ENCODE measurements around the gene TEX52.
"Not testable (repeated sequence)": the region's sequence is repeated elsewhere in the genome, so short reads cannot be mapped to it uniquely, and the experiment has no call there.

TEX52 gene

DNA sequence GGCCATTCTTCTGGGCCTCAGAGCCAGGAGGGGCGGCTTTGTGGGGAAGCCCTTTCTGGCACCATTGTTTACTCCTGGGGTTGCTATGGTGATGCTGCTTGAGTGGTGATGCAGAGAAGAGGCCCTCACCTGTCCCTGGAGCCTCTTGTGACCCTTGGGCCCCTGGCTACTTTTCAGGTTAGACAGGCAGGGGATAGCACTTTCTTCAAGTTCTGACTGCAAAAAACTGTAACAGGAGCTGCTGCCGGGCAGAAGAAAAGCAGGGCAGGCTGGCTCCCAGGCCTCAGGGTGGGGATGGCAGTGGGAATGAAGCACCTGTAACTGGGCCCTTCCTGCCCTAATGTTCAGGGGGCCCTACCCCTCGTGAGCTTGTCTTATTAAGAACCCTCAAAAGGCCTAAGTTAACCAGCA, at the start of gene TEX52:
Gene TEX52, minus strand, starts transcription at position 19 of the 411 bp plus-strand sequence. Its CDS starts 13 bp downstream, at position 6.
- DNase-seq = no peak

GRCh38 chr12:2904260-2904659, 47.4 kb upstream of the TEX52 start:
- DNase-seq = no peak

- DNase-seq = no peak
Measured at GRCh38 chr12:2902272-2902880, 45.5 kb upstream of the TEX52 start.

- no peak for DNase-seq
Measured at GRCh38 chr12:2900642-2901041, 43.8 kb upstream of the TEX52 start.

GRCh38 chr12:2897418-2897817, 40.6 kb upstream of the TEX52 start:
- no peak for DNase-seq

- DNase-seq = no peak
Measured at GRCh38 chr12:2895511-2895910, 38.7 kb upstream of the TEX52 start.

DNA sequence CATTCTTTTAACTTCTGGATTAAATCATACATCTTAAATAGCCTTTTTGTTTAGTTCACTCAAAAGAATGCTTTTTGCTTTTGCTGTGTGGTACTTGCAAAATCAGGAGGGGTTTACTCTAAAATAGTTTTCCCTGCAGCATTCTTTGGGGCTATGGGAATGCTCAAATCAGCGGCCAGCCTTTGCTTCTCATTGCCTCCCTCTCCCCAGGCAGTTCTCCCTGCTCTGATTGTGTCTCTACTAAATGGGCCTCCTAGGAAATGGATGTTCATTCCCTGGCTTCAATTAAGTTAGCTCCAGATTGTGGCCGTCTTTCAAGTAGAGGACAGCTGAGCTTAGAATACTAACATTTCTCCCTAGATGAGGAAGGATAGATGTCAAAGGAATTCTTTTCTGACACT, 38.2 kb upstream of the TEX52 start:
- DNase-seq = no peak

GRCh38 chr12:2893007-2893406, 36.2 kb upstream of the TEX52 start:
- DNase-seq = no peak

DNA sequence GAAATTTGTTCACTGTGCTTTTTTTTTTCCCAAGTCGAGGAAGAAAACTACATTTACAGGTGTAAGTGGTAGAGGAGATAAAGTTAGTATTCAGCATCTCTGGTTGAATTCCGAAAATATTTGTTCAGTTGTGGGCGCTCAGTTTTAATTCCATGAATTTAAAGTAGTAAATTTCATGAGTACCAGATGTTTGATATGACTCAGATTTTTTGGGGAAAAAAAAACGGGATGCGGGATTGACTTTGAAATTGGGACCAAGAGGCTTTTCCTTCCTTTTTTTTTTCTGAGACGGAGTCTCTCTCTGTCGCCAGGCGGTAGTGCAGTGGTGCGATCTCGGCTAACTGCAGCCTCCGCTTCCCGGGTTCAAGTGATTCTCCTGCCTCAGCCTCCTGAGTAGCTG, 35.4 kb upstream of the TEX52 start:
- no peak for DNase-seq

DNA sequence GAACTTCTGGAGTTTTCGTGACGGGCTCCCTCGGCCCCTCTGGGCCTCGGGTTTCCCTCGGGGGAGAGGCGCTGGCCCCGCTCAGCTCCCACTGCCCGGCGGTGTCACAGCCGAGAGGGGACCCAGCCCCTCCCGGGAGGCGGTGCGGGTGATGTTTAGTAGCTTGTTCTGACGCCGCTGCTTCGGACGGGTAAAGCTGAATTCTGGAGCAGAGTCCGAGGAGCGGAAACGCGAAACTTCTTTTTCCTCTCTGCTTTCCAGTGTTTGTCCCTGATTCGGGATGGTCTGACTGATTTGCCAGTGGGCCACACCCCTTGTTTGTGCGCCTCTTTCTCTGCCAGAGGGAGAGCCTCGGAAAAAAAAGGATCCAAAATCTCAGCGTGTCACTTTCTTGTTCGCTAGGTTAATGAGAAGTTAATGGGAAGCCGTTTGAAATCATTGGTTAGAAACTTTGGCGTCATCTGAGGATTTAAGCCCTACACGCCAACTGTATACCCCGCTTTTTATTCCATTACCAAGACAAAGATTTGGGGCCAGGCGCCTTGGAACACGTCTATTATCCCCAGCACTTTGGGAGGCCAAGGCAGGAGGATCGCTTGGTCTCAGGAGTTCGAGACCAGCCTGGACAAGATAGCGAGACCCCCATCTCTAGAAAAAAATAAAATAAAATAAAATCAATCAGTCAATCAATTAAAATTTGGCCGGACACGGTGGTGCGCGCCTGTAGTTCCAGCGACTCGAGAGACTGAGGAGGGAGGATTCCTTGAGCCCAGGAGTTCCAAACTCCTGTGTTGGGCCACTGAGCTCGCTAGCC, 34.6 kb upstream of the TEX52 start:
- DNase-seq = no peak

DNA sequence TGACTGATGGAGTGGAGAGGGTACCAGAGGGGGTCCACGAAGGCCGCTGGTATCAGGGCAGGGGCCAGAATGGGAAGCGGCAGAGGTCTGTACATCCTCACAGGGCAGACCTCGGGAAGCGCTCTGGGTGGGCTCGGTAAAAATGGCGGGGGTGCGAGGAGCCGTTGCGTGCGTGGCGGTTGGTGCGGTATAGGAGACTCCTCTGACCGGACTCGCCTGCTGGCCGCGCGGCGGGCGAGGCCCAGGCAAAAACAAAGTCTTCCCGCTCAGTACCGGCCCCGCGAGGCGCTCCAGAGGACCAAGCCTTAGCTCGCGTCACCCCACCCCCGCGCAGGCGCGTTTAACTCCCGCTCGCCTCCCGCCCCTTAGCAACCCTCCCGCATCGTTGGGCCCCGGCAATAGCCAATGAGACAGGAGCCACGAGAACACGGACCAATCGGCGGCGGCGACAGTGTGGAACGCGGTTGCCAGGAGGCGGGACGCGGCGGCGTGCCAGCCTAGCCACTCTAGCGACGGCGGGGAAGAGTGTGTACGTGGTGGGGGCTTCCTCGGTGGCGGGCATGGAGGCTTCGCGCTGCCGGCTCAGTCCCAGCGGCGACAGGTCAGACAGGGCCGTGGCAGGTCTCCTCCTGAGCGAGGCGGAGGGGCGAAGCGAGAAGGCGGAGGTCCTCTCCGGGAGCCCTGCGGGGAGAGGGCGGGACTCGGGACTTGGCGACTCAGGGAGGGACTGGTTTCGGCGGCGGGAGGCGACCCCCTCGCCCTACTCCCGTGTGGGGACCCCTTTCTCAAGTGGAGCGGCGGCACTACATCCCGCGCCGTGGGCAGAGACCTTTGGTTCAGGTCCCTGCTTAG, 33.8 kb upstream of the TEX52 start, which contains the start of gene TULP3:
Gene TULP3, plus strand, starts transcription at position 504 of the 852 bp plus-strand sequence. Its CDS starts 57 bp downstream, at position 561.
- DNase-seq = peak; percentile 99

DNA sequence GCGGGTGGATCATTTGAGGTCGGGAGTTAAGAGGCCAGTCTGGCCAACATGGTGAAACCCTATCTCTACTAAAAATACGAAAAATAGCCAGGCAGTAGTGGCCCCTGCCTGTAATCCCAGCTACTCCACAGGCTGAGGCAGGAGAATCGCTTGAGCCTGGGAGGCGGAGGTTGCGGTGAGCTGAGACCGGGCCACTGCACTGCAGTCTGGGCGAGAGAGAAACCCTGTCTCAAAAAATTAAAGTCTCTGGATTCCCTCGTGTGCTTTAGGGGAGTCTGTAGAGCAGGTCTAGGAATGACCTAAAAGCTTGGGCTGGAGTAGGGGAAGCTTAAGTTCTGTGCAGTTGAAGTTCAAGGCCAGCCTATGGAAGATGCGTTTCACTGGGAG, 33.2 kb upstream of the TEX52 start:
- DNase-seq = no peak

DNA sequence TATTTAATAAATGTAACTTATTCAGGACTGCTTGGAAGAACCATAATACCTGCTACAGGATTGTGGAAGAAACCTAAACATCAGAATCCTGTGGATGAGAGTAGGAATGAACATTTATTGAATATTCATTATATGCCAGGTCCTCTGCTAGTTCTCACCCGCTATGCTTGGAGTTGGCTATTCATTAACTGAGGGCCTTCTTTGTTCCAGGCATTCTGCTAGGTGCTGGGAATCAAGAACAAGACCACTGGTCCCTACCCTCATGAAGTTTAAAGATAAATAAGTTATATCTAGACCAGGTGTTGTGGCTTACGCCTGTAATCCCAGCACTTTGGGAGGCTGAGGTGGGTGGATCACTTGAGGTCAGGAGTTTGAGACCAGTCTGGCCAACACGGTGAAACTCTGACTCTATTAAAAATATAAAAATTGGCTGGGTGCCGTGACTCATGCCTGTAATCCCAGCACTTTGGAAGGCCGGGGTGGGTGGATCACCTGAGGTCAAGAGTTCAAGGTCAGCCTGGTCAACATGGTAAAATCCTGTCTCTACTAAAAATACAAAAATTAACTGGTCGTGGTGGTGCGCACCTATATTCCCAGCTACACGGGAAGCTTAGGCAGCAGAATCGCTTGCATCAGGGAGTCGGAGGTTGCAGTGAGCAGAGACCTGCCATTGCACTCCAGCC, 30.1 kb upstream of the TEX52 start:
- no peak for DNase-seq

GRCh38 chr12:2884810-2885209, 28.0 kb upstream of the TEX52 start:
- DNase-seq = no peak

GRCh38 chr12:2879853-2880252, 23.0 kb upstream of the TEX52 start:
- no peak for DNase-seq

DNA sequence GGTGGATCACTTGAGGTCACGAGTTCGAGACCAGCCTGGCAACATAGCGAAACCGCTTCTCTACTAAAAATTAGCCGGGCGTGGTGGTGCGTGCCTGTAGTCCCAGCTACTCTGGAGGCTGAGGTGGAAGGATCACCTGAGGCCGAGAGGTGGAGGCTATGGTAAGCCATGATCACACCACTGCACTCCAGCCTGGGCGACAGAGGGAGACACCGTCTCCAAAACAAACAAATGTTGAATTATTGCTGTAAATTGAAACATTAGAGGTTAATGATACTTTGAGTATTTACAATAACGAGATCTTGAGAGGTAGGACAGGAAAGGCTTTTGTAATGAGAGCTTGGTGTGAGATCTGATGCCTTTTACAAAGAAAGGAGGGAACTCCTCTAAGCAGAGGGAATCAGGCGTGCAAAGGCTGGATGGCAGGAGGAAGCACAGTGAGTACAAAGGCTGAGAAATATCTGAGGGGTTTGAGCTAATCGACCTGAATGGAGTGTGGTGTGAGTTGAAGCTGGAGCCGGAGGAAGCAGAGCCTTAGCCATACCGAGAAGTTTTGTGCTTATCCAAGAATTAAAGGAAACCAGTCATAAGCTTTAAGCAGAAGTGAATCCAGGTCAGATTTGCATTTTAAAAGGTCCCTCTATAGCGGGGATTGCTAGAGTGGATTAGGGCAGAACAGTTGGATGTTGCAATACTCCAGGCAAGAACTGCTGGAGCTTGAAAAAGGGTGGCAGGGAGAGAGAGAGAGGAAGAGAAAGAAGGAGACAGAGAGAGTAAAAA, 21.3 kb upstream of the TEX52 start:
- DNase-seq = no peak

GRCh38 chr12:2877047-2877952, 20.5 kb upstream of the TEX52 start, which contains the start of the genes FOXM1 and RHNO1:
Gene FOXM1 (minus strand): TSS chr12:2877174. CDS start chr12:2874478, 2,696 bp downstream.
Gene RHNO1 (plus strand): TSS chr12:2877223. CDS start chr12:2885367, 8,144 bp downstream.
- DNase-seq = peak; percentile 90

- DNase-seq = peak; percentile 13
Measured at GRCh38 chr12:2876431-2877046, 19.7 kb upstream of the TEX52 start.

DNA sequence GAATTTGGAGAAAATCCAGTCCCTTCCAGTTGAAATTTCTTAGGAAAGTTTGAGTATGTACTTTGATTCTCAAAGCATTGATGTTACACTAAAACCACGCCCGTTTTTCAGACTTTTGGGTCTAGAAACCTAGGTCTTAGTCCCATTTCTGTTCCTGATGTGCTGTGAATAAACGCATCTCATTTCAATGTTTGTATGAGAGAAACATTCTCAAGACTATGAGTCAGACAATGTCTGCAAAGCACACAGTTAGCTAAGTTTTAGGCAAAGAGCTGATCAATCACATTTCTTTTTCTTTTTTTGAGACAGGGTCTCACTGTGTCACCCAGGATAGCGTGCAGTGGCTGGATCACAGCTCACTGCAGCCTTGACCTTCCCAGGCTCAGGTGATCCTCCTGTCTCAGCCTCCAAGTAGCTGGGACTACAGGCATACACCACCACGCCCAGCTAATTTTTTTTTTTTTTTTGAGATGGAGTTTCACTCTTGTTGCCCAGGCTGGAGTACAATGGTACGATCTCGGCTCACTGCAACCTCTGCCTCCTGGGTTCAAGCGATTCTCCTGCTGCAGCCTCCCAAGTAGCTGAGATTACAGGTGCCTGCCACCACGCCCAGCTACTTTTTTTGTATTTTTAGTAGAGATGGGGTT, 12.3 kb upstream of the TEX52 start:
- not testable (repeated sequence) for DNase-seq

GRCh38 chr12:2864198-2864597, 7.4 kb upstream of the TEX52 start:
- DNase-seq = no peak

Measured in CD4-positive, alpha-beta T cell treated with Interleukin-21 for 1 hour (primary cell).